Measurements from ENCODE around the gene CEP112.

Gene CEP112

GRCh38 chr17:66184392-66184791 lies 7.5 kb downstream of the CEP112 start:
- Histone ChIP-seq H3K4me3 (ENCODE audit: low read depth in 1 of 2, low read length in 2 of 2) (no peak overlapping the region), H3K9me3 (ENCODE audit: control insufficient read depth in 1 of 2, low read length in 2 of 2) (no peaks in the 10 kb centered on the region), H3K27me3 (ENCODE audit: control insufficient read depth in 1 of 2, insufficient read depth in 2 of 2, low read length in 2 of 2) (no peaks in the 10 kb centered on the region), H3K27ac (ENCODE audit: low read depth, low read length) (no peak overlapping the region), H3K36me3 (ENCODE audit: control insufficient read depth in 1 of 2, insufficient read depth in 2 of 2, low read length in 2 of 2) (no peaks in the 10 kb centered on the region), H3K4me1 (ENCODE audit: control insufficient read depth in 1 of 2, insufficient read depth in 2 of 2, low read length in 2 of 2) (no peaks in the 10 kb centered on the region), H3K9ac (ENCODE audit: low read depth in 1 of 2, low read length in 2 of 2) (no peak overlapping the region)

DNA sequence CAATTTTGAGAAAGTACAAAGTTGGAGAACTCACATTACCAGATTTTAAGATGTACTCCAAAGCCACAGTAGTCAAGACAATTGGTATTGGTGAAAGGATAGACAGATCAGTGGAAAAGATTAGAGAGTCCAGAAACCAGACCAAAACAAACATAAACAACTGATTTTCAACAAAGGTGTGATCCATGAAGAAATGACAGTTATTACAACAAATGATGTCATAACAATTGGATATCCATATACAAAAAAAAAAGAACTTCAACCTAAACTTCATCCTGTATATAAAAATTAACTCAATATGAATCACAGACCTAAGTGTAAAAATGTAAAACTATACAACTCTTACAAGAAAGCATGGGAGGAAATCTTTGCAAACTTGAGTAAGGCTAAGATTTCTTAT lies 8.4 kb downstream of the CEP112 start:
- Histone ChIP-seq H3K27me3 (ENCODE audit: control insufficient read depth in 1 of 2, insufficient read depth in 2 of 2, low read length in 2 of 2) (no peaks in the 10 kb centered on the region), H3K9ac (ENCODE audit: low read depth in 1 of 2, low read length in 2 of 2) (no peak overlapping the region), H3K27ac (ENCODE audit: low read depth, low read length) (no peak overlapping the region), H3K4me3 (ENCODE audit: low read depth in 1 of 2, low read length in 2 of 2) (no peak overlapping the region), H3K36me3 (ENCODE audit: control insufficient read depth in 1 of 2, insufficient read depth in 2 of 2, low read length in 2 of 2) (no peaks in the 10 kb centered on the region), H3K9me3 (ENCODE audit: control insufficient read depth in 1 of 2, low read length in 2 of 2) (no peaks in the 10 kb centered on the region), H3K4me1 (ENCODE audit: control insufficient read depth in 1 of 2, insufficient read depth in 2 of 2, low read length in 2 of 2) (no peaks in the 10 kb centered on the region)

DNA sequence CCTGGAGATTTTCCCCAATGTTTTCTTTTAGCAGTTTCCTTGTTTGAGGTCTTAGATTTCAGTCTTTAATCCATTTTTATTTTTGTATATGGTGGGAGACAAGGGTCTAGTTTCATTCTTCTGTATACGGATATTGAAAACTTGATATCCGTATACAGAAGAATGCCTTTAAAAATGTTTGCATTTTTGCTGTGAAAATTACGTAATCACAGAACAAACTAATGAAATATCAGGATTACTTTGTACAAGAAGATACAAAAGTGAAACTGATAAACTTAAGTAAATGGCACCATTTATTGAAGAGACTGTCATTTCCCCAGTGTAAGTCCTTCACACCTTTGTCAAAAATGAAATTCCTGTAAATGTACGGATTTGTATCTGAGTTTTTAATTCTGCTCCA lies 13.3 kb downstream of the CEP112 start:
- H3K4me1 ChIP-seq (ENCODE audit: control insufficient read depth in 1 of 2, insufficient read depth in 2 of 2, low read length in 2 of 2): no peaks in the 10 kb centered on the region
- H3K9ac ChIP-seq (ENCODE audit: low read depth in 1 of 2, low read length in 2 of 2): no peak overlapping the region
- no peaks in the 10 kb centered on the region for H3K9me3 ChIP-seq (ENCODE audit: control insufficient read depth in 1 of 2, low read length in 2 of 2)
- H3K36me3 ChIP-seq (ENCODE audit: control insufficient read depth in 1 of 2, insufficient read depth in 2 of 2, low read length in 2 of 2): no peaks in the 10 kb centered on the region
- no peaks in the 10 kb centered on the region for H3K27me3 ChIP-seq (ENCODE audit: control insufficient read depth in 1 of 2, insufficient read depth in 2 of 2, low read length in 2 of 2)
- no peak overlapping the region for H3K27ac ChIP-seq (ENCODE audit: low read depth, low read length)
- no peak overlapping the region for H3K4me3 ChIP-seq (ENCODE audit: low read depth in 1 of 2, low read length in 2 of 2)

DNA sequence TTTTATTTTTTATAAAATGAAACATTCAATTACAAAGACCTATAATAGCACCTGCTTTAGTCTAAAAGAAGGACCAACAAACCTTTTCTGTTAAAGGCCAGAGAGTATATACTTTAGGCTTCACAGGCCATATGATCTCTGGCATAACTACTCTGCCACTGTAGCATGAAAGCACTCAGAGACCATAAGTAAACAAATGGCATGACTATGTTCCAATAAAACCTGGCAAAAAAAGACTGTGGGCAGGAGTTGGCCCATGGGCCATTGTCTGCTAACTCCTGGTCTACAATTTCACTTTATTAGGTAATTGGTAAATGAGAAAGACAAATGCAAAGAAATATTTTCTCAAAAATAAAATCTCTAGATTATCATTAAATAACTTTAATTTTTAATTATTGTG lies 14.9 kb downstream of the CEP112 start:
- no peak overlapping the region for H3K4me3 ChIP-seq (ENCODE audit: low read depth in 1 of 2, low read length in 2 of 2)
- no peaks in the 10 kb centered on the region for H3K36me3 ChIP-seq (ENCODE audit: control insufficient read depth in 1 of 2, insufficient read depth in 2 of 2, low read length in 2 of 2)
- H3K27me3 ChIP-seq (ENCODE audit: control insufficient read depth in 1 of 2, insufficient read depth in 2 of 2, low read length in 2 of 2): no peaks in the 10 kb centered on the region
- no peaks in the 10 kb centered on the region for H3K9me3 ChIP-seq (ENCODE audit: control insufficient read depth in 1 of 2, low read length in 2 of 2)
- no peak overlapping the region for H3K27ac ChIP-seq (ENCODE audit: low read depth, low read length)
- H3K4me1 ChIP-seq (ENCODE audit: control insufficient read depth in 1 of 2, insufficient read depth in 2 of 2, low read length in 2 of 2): no peaks in the 10 kb centered on the region
- H3K9ac ChIP-seq (ENCODE audit: low read depth in 1 of 2, low read length in 2 of 2): no peak overlapping the region

DNA sequence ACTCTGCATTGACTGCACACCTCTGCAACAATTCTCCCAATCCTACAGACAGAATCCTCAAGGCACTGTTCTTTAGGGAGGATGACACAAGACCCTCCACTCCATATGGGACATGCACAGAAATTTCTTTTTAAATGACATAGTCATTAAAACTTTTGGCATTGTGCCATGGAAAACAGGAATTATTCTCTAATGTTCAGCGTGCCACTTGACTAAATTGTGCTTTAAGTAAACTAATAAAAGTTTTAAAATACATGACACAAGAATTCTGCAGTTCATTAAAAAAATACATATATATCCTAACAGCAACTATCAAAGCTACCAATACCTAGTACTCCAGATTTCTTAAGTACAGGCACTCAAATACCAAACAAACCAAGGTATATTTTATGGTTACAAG lies 16.0 kb downstream of the CEP112 start:
- no peak overlapping the region for H3K4me3 ChIP-seq (ENCODE audit: low read depth in 1 of 2, low read length in 2 of 2)
- no peaks in the 10 kb centered on the region for H3K4me1 ChIP-seq (ENCODE audit: control insufficient read depth in 1 of 2, insufficient read depth in 2 of 2, low read length in 2 of 2)
- no peak overlapping the region for H3K9ac ChIP-seq (ENCODE audit: low read depth in 1 of 2, low read length in 2 of 2)
- no peaks in the 10 kb centered on the region for H3K27me3 ChIP-seq (ENCODE audit: control insufficient read depth in 1 of 2, insufficient read depth in 2 of 2, low read length in 2 of 2)
- no peaks in the 10 kb centered on the region for H3K36me3 ChIP-seq (ENCODE audit: control insufficient read depth in 1 of 2, insufficient read depth in 2 of 2, low read length in 2 of 2)
- H3K27ac ChIP-seq (ENCODE audit: low read depth, low read length): no peak overlapping the region
- no peaks in the 10 kb centered on the region for H3K9me3 ChIP-seq (ENCODE audit: control insufficient read depth in 1 of 2, low read length in 2 of 2)

DNA sequence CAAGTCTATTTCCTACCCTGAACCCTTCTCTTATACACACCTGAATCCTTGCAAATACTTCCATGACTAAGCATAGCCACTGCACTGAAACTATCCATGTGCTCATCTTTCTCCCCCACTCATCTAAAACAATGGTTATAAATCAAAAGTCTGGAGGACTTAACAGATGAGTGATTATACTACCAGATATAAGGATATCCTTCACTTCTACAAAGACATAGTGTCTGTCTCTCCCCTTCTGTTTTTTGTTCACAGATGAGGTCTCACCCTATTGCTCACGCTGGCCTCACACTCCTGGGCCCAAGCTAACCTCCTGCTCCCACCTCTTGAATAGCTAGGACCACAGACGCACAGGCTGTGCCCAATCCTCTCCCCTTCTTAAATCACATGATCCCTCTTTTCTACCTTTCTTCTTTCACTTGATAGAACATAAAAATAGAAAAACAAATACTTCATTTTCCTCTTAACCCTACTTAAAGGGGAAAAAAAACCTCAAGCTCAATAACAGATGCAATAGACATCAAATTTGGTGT lies 19.2 kb downstream of the CEP112 start:
- Histone ChIP-seq H3K4me3 (ENCODE audit: low read depth in 1 of 2, low read length in 2 of 2) (no peak overlapping the region), H3K27ac (ENCODE audit: low read depth, low read length) (no peak overlapping the region), H3K9me3 (ENCODE audit: control insufficient read depth in 1 of 2, low read length in 2 of 2) (no peaks in the 10 kb centered on the region), H3K36me3 (ENCODE audit: control insufficient read depth in 1 of 2, insufficient read depth in 2 of 2, low read length in 2 of 2) (no peaks in the 10 kb centered on the region), H3K9ac (ENCODE audit: low read depth in 1 of 2, low read length in 2 of 2) (no peak overlapping the region), H3K27me3 (ENCODE audit: control insufficient read depth in 1 of 2, insufficient read depth in 2 of 2, low read length in 2 of 2) (no peaks in the 10 kb centered on the region), H3K4me1 (ENCODE audit: control insufficient read depth in 1 of 2, insufficient read depth in 2 of 2, low read length in 2 of 2) (no peaks in the 10 kb centered on the region)

- no peaks in the 10 kb centered on the region for H3K36me3 ChIP-seq (ENCODE audit: control insufficient read depth in 1 of 2, insufficient read depth in 2 of 2, low read length in 2 of 2)
- H3K4me3 ChIP-seq (ENCODE audit: low read depth in 1 of 2, low read length in 2 of 2): no peak overlapping the region
- H3K27me3 ChIP-seq (ENCODE audit: control insufficient read depth in 1 of 2, insufficient read depth in 2 of 2, low read length in 2 of 2): no peaks in the 10 kb centered on the region
- no peaks in the 10 kb centered on the region for H3K4me1 ChIP-seq (ENCODE audit: control insufficient read depth in 1 of 2, insufficient read depth in 2 of 2, low read length in 2 of 2)
- no peaks in the 10 kb centered on the region for H3K9me3 ChIP-seq (ENCODE audit: control insufficient read depth in 1 of 2, low read length in 2 of 2)
- H3K27ac ChIP-seq (ENCODE audit: low read depth, low read length): no peak overlapping the region
- H3K9ac ChIP-seq (ENCODE audit: low read depth in 1 of 2, low read length in 2 of 2): no peak overlapping the region
These were observed 19.8 kb downstream of the CEP112 start for GRCh38 chr17:66172144-66172543.

GRCh38 chr17:66171692-66172091 lies 20.2 kb downstream of the CEP112 start:
- Histone ChIP-seq H3K27me3 (ENCODE audit: control insufficient read depth in 1 of 2, insufficient read depth in 2 of 2, low read length in 2 of 2) (no peaks in the 10 kb centered on the region), H3K4me3 (ENCODE audit: low read depth in 1 of 2, low read length in 2 of 2) (no peak overlapping the region), H3K27ac (ENCODE audit: low read depth, low read length) (no peak overlapping the region), H3K9ac (ENCODE audit: low read depth in 1 of 2, low read length in 2 of 2) (no peak overlapping the region), H3K9me3 (ENCODE audit: control insufficient read depth in 1 of 2, low read length in 2 of 2) (no peaks in the 10 kb centered on the region), H3K4me1 (ENCODE audit: control insufficient read depth in 1 of 2, insufficient read depth in 2 of 2, low read length in 2 of 2) (no peaks in the 10 kb centered on the region), H3K36me3 (ENCODE audit: control insufficient read depth in 1 of 2, insufficient read depth in 2 of 2, low read length in 2 of 2) (no peaks in the 10 kb centered on the region)

DNA sequence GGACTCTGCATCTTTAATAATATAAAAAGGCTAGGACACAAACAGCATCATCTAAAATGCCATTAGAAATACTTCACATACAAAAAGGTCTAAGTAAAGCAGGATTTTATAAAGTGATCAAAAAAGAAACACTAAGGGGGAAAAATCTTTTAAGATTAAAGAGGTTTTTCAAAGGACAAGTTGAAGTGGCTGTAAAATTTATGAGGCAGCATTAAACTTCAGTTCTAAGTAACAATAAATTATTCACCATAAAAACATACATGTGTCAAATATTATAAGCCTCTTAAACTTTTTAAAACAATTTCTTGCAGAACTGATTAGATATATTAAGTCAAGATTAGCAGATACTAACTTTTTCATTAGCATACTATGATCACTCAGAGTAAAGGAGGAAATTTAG lies 20.8 kb downstream of the CEP112 start:
- no peak overlapping the region for H3K4me3 ChIP-seq (ENCODE audit: low read depth in 1 of 2, low read length in 2 of 2)
- no peak overlapping the region for H3K9ac ChIP-seq (ENCODE audit: low read depth in 1 of 2, low read length in 2 of 2)
- no peak overlapping the region for H3K27ac ChIP-seq (ENCODE audit: low read depth, low read length)
- no peaks in the 10 kb centered on the region for H3K9me3 ChIP-seq (ENCODE audit: control insufficient read depth in 1 of 2, low read length in 2 of 2)
- no peaks in the 10 kb centered on the region for H3K27me3 ChIP-seq (ENCODE audit: control insufficient read depth in 1 of 2, insufficient read depth in 2 of 2, low read length in 2 of 2)
- H3K4me1 ChIP-seq (ENCODE audit: control insufficient read depth in 1 of 2, insufficient read depth in 2 of 2, low read length in 2 of 2): no peaks in the 10 kb centered on the region
- H3K36me3 ChIP-seq (ENCODE audit: control insufficient read depth in 1 of 2, insufficient read depth in 2 of 2, low read length in 2 of 2): no peaks in the 10 kb centered on the region

GRCh38 chr17:66169839-66170238 lies 22.1 kb downstream of the CEP112 start:
- Histone ChIP-seq H3K36me3 (ENCODE audit: control insufficient read depth in 1 of 2, insufficient read depth in 2 of 2, low read length in 2 of 2) (no peaks in the 10 kb centered on the region), H3K9ac (ENCODE audit: low read depth in 1 of 2, low read length in 2 of 2) (no peak overlapping the region), H3K9me3 (ENCODE audit: control insufficient read depth in 1 of 2, low read length in 2 of 2) (no peaks in the 10 kb centered on the region), H3K27me3 (ENCODE audit: control insufficient read depth in 1 of 2, insufficient read depth in 2 of 2, low read length in 2 of 2) (no peaks in the 10 kb centered on the region), H3K4me3 (ENCODE audit: low read depth in 1 of 2, low read length in 2 of 2) (no peak overlapping the region), H3K4me1 (ENCODE audit: control insufficient read depth in 1 of 2, insufficient read depth in 2 of 2, low read length in 2 of 2) (no peaks in the 10 kb centered on the region), H3K27ac (ENCODE audit: low read depth, low read length) (no peak overlapping the region)

- no peak overlapping the region for H3K27ac ChIP-seq (ENCODE audit: low read depth, low read length)
- H3K27me3 ChIP-seq (ENCODE audit: control insufficient read depth in 1 of 2, insufficient read depth in 2 of 2, low read length in 2 of 2): no peaks in the 10 kb centered on the region
- no peak overlapping the region for H3K9ac ChIP-seq (ENCODE audit: low read depth in 1 of 2, low read length in 2 of 2)
- H3K4me1 ChIP-seq (ENCODE audit: control insufficient read depth in 1 of 2, insufficient read depth in 2 of 2, low read length in 2 of 2): no peaks in the 10 kb centered on the region
- H3K9me3 ChIP-seq (ENCODE audit: control insufficient read depth in 1 of 2, low read length in 2 of 2): no peaks in the 10 kb centered on the region
- H3K36me3 ChIP-seq (ENCODE audit: control insufficient read depth in 1 of 2, insufficient read depth in 2 of 2, low read length in 2 of 2): no peaks in the 10 kb centered on the region
- H3K4me3 ChIP-seq (ENCODE audit: low read depth in 1 of 2, low read length in 2 of 2): no peak overlapping the region
These were observed 24.6 kb downstream of the CEP112 start for GRCh38 chr17:66167189-66167815.

Data from duodenal mucosa (tissue), 2 donors.